Occipital lobe (tissue), 2 donors: ENCODE measurements around the gene FHIT. TPM values are rescaled to one million over a fixed set of nuclear protein-coding genes. Genes with fewer than 3 reads are reported as not detected.

Experiments
- DNase-seq: peaks from one replicate; lab custom pipeline; 2025; lab: John Stamatoyannopoulos, UW
- total RNA-seq: library from RNA; depleted of rRNA; stranded (reverse); fragments of >200 nt; gene quantifications from one replicate; pipeline ENCODE4 v1.2.3, GENCODE V29; 2014

The FHIT gene
- total RNA-seq, 1 donor from 2014 or later: 3.6 TPM

GRCh38 chr3:60298141-60298540 is 953.1 kb downstream of the FHIT start:
- no peak for DNase-seq

GRCh38 chr3:60294181-60294580 is 957.1 kb downstream of the FHIT start:
- no peak for DNase-seq

- DNase-seq: no peak
Measured at GRCh38 chr3:60291115-60291514, 960.1 kb downstream of the FHIT start.

- no peak for DNase-seq
Measured at GRCh38 chr3:60290122-60290492, 961.1 kb downstream of the FHIT start.

- DNase-seq: no peak
Measured at GRCh38 chr3:60289341-60290121, 961.7 kb downstream of the FHIT start.

- DNase-seq: no peak
Measured at GRCh38 chr3:60282866-60283265, 968.4 kb downstream of the FHIT start.

- no peak for DNase-seq
Measured at GRCh38 chr3:60281970-60282369, 969.3 kb downstream of the FHIT start.

- DNase-seq: no peak
Measured at GRCh38 chr3:60277361-60277800, 973.9 kb downstream of the FHIT start.

GRCh38 chr3:60276615-60277014 is 974.6 kb downstream of the FHIT start:
- DNase-seq: no peak

- DNase-seq: no peak
Measured at GRCh38 chr3:60274646-60275045, 976.6 kb downstream of the FHIT start.

- DNase-seq: no peak
Measured at GRCh38 chr3:60274098-60274497, 977.2 kb downstream of the FHIT start.

GRCh38 chr3:60269829-60270266 is 981.4 kb downstream of the FHIT start:
- DNase-seq: no peak

GRCh38 chr3:60269377-60269776 is 981.9 kb downstream of the FHIT start:
- DNase-seq: no peak

- no peak for DNase-seq
Measured at GRCh38 chr3:60268123-60268522, 983.1 kb downstream of the FHIT start.

- no peak for DNase-seq
Measured at GRCh38 chr3:60266444-60266843, 984.8 kb downstream of the FHIT start.

GRCh38 chr3:60263191-60263590 is 988.1 kb downstream of the FHIT start:
- DNase-seq: no peak

GRCh38 chr3:60262546-60262945 is 988.7 kb downstream of the FHIT start:
- no peak for DNase-seq

GRCh38 chr3:60260546-60260945 is 990.7 kb downstream of the FHIT start:
- no peak for DNase-seq

- DNase-seq: no peak
Measured at GRCh38 chr3:60250810-60251209, 1000.4 kb downstream of the FHIT start.

GRCh38 chr3:60250206-60250605 is 1001.0 kb downstream of the FHIT start:
- DNase-seq: no peak

- no peak for DNase-seq
Measured at GRCh38 chr3:60246361-60246760, 1004.9 kb downstream of the FHIT start.

GRCh38 chr3:60243456-60243855 is 1007.8 kb downstream of the FHIT start:
- DNase-seq: no peak

- no peak for DNase-seq
Measured at GRCh38 chr3:60240492-60240891, 1010.8 kb downstream of the FHIT start.

GRCh38 chr3:60238550-60238949 is 1012.7 kb downstream of the FHIT start:
- no peak for DNase-seq
